Gastroesophageal sphincter (tissue), 3 donors: ENCODE measurements around the gene SRPK2.

Experiments
- CTCF ChIP-seq, 4 experiments: fragments of 200-600 bp in 2 of 4; fragments of 450-650 bp in 2 of 4; sonication (generic) in 1 of 4; IDR thresholded peaks; one replicate each; pipeline ENCODE4 v1.5.1; 2017 to 2019; ENCODE audit warnings: antibody characterized with exemption in 4 of 4, mild to moderate bottlenecking in 2 of 4, moderate library complexity in 2 of 4
- POLR2AphosphoS5 ChIP-seq: sonication (generic); formaldehyde crosslinking; IDR thresholded peaks from one replicate; pipeline ENCODE4 v1.6.1; 2017; ENCODE audit warnings: antibody characterized with exemption

- TF ChIP-seq CTCF (IDR thresholded peaks at IDR 0.05) (no peak), POLR2AphosphoS5 (no peak)
Measured at GRCh38 chr7:105297985-105298384, 90.7 kb downstream of the SRPK2 start.
